HepG2 (cell line): Measurements from ENCODE around the gene RDH8. TPM values are rescaled to one million over a fixed set of nuclear protein-coding genes. Genes with fewer than 3 reads are reported as not detected.

ENCODE experiments used
- ARID4A ChIP-seq: sonication (generic); formaldehyde crosslinking; IDR thresholded peaks from 2 replicates; pipeline ENCODE4 v1.5.0; 2020; ENCODE audit warnings: mild to moderate bottlenecking, missing genetic modification reagents, borderline replicate concordance
- ATF2 ChIP-seq: sonication (generic); formaldehyde crosslinking; IDR thresholded peaks from 2 replicates; pipeline ENCODE4 v1.4.0; 2020; ENCODE audit warnings: missing genetic modification reagents
- BHLHE40 ChIP-seq: IDR thresholded peaks from 2 replicates; pipeline ENCODE4 v1.6.1; 2011; ENCODE audit warnings: low read length, improper control_type of control experiment
- CREM ChIP-seq, 2 experiments: sonication (generic) in 1 of 2; formaldehyde crosslinking in 1 of 2; IDR thresholded peaks; 2 replicates each; pipeline versions ENCODE4 v1.4.0 to v1.6.1; 2016 to 2020; ENCODE audit warnings: antibody characterized with exemption in 1 of 2, mild to moderate bottlenecking in 1 of 2, missing genetic modification reagents in 1 of 2
- FOXC1 ChIP-seq: sonication (generic); formaldehyde crosslinking; IDR thresholded peaks from 2 replicates; pipeline ENCODE4 v1.8.0; 2022; ENCODE audit warnings: mild to moderate bottlenecking, missing genetic modification reagents, borderline replicate concordance
- HNF4A ChIP-seq: sonication (generic); formaldehyde crosslinking; IDR thresholded peaks from 2 replicates; pipeline ENCODE4 v1.4.0; 2020; ENCODE audit warnings: missing genetic modification reagents
- NR2F1 ChIP-seq, 2 experiments: fragments of 450-650 bp in 1 of 2; formaldehyde crosslinking in 1 of 2; IDR thresholded peaks; 2 replicates each; pipeline versions ENCODE4 v1.5.0 to v1.6.1; 2016 to 2020; ENCODE audit warnings: mild to moderate bottlenecking in 1 of 2, missing compliant biosample characterization in 1 of 2, missing genetic modification reagents in 1 of 2, moderate library complexity in 1 of 2
- PRPF4 ChIP-seq: fragments of 200-400 bp; formaldehyde crosslinking; IDR thresholded peaks from 2 replicates; pipeline ENCODE4 v1.6.1; 2016; ENCODE audit warnings: low read length, low read depth; ENCODE audit not compliant: poor library complexity, severe bottlenecking
- REST ChIP-seq, 2 experiments: IDR thresholded peaks; 2 replicates each; pipeline ENCODE4 v1.6.1; 2011 to 2012; ENCODE audit warnings: low read length in 2 of 2, borderline replicate concordance in 1 of 2, low read depth in 1 of 2, mild to moderate bottlenecking in 1 of 2, moderate library complexity in 1 of 2
- UBTF ChIP-seq: sonication (generic); formaldehyde crosslinking; IDR thresholded peaks from 2 replicates; pipeline ENCODE4 v1.4.0; 2020; ENCODE audit warnings: mild to moderate bottlenecking, missing genetic modification reagents
- ZNF547 ChIP-seq: sonication (generic); formaldehyde crosslinking; IDR thresholded peaks from 2 replicates; pipeline ENCODE4 v1.5.1; 2020; ENCODE audit warnings: mild to moderate bottlenecking, missing genetic modification reagents
- polyA plus RNA-seq, 8 experiments: library from polyadenylated mRNA; depleted of rRNA in 3 of 8; stranded (reverse) in 7 of 8; unstranded in 1 of 8; fragments of >200 nt; fragmentation: Illumina TruSeq in 4 of 8; extraction: Trizol in 4 of 8; gene quantifications; 2 replicates each; pipeline versions ENCODE4 v1.2.1 to v1.2.3, GENCODE V29; 2011 to 2016; ENCODE audit warnings: low read depth in 4 of 8, missing spikeins in 1 of 8, mixed read lengths in 1 of 8; ENCODE audit not compliant: insufficient read depth in 1 of 8
- total RNA-seq, 5 experiments: library from RNA; depleted of rRNA; stranded (reverse); fragments of >200 nt; fragmentation: Illumina TruSeq; extraction: Trizol; gene quantifications; 2 replicates each; pipeline ENCODE4 v1.2.3, GENCODE V29; 2016; ENCODE audit warnings: low read depth in 1 of 5

RDH8 gene
- total and polyA plus RNA-seq, 2 of the 13 experiments (the other 11 are each of a cell fraction or from before 2014, with no cell fraction given) = not detected

GRCh38 chr19:10027158-10027997 lies 14.1 kb downstream of the RDH8 start (continued):
- TF ChIP-seq HNF4A (CRISPR knock-in tag) (peak; percentile 81), CREM (IDR thresholded peaks at IDR 0.05) (0 out of 2 replicates have a peak, but pooled peaks have one; percentile 16), CREM (CRISPR knock-in tag; IDR thresholded peaks at IDR 0.05) (no peak), UBTF (peak; percentile 69), ATF2 (CRISPR knock-in tag) (peak; percentile 91), FOXC1 (CRISPR knock-in tag) (peak; percentile 83), PRPF4 (no peak), NR2F1 (CRISPR knock-in tag; IDR thresholded peaks at IDR 0.05) (0 out of 4 replicates have a peak, but pooled peaks of 1 of the 2 experiments have one; percentile 41), ZNF547 (CRISPR knock-in tag) (peak; percentile 54; the same call in 1 of the 2 replicates), ARID4A (CRISPR knock-in tag) (peak; percentile 77; the same call in 1 of the 2 replicates), REST (IDR thresholded peaks at IDR 0.05; ENCODE audit: borderline replicate concordance in 1 of 2, low read depth in 1 of 2, low read length in 2 of 2) (peak in 1 of 2 experiments; percentile 13; a peak in 1 of 4 replicates), BHLHE40 (peak; percentile 58; the same call in 1 of the 2 replicates)
